HCEC 1CT (cell line): ENCODE results near the gene MRPL34.
"Not testable (repeated sequence)": the region's sequence is repeated elsewhere in the genome, so short reads cannot be mapped to it uniquely, and the experiment has no call there.

Source experiments
- DNase-seq: peaks from one replicate; pipeline ENCODE4 v3.0.0-alpha.2; 2017

Gene MRPL34

DNA sequence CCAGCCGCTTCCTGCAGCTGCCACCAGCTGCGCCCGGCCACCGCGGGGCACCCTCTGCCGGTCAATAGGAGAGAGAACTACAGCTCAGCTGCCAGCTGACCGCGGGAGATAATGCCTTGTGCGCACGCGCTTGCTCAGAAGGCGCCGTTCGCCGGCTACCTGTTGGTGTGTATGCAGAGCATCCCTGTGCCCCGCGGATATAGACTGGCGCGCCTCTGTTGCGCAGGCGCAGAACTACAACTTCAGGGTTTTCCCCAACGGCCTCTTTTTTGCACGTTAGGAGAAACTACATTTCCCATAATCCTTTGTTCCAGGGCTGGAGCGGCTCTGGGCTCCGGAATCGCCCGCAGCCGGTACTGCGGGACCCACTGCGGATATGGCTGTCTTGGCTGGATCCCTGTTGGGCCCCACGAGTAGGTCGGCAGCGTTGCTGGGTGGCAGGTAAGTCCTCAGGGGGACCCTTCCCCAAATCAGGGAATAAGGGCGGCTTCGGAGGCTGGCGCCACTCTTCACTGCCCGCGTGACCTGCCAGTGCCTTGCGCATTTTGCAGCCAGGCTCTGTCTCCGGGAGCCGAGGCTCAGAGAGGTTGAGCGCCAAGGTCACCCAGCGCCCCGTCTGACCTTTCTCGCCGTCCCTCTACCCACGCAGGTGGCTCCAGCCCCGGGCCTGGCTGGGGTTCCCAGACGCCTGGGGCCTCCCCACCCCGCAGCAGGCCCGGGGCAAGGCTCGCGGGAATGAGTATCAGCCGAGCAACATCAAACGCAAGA, at the start of gene MRPL34:
Gene MRPL34 (plus strand): TSS at position 356 of the 768 bp plus-strand sequence. CDS start 21 bp downstream, at position 377.
- DNase-seq = peak; percentile 99

DNA sequence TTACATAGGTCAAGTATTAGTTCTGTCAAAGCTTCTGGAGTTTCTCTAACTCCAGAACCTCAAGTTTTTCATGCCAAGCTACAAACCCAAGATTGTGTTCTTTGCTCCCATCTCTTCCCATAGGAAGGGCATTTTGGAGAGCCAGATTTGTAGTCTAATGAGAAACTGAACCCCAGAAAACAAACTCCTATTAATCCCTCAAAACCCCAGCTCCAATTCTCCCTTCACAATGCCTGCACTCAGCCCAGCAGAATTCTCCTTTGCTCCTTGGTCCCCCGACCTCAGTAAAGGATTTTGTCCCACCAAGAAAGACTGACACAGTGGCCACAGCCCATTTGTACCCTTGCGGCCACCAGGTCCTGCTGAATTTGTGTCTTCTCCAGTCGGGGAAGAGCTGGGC, 49.5 kb upstream of the MRPL34 start:
- DNase-seq = no peak

DNA sequence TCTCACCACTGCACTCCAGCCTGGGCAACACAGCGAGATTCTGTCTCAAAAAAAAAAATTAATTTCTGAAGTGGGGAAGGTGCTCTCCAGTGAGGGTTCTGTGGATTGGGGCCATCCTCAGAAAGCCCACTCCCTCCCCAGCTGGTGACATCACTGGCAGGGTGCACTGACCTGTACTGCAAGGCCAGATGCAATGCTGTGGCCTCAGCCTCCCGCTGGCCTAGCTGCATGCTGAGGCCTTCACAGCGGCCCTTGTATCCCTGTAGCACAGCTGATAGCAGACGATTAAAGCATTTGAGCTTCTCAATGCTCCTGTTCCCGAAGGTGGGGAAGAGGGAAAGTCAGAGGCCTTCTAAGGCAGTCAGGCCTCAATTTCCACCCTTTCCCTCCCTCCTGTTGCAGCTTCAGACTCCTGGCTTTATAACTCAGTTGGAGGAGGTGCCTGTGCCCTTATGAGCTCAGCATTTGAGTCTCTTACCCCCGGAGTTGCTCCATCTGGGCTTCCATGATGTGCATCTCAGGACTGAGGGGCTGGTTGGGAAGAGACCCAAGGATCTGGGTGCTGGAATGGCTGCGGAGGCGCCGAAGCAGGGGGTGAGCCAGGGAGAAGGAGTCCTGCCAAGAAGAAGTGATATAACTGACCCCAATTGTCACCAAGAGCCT, 46.4 kb upstream of the MRPL34 start:
- no peak for DNase-seq

DNA sequence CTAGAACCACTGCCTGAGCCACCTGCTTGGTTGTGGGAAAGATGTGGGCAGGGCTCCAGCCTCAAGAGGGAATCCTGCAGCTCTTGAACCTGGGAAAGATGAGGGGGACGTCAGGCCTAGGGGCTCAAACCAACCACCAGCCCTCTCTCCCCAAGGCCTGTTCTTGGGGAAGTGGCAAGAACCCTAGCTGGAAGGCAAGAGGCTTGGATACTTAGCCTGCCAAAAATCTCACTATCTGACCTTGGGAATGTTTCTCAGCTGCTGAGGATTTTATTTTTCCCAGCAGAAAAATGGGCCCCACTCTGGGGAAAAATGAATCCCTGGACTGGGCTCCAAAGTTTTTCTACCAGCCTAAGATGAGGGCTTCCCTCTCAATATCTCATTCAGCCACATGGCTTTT, 45.7 kb upstream of the MRPL34 start:
- DNase-seq = no peak

DNA sequence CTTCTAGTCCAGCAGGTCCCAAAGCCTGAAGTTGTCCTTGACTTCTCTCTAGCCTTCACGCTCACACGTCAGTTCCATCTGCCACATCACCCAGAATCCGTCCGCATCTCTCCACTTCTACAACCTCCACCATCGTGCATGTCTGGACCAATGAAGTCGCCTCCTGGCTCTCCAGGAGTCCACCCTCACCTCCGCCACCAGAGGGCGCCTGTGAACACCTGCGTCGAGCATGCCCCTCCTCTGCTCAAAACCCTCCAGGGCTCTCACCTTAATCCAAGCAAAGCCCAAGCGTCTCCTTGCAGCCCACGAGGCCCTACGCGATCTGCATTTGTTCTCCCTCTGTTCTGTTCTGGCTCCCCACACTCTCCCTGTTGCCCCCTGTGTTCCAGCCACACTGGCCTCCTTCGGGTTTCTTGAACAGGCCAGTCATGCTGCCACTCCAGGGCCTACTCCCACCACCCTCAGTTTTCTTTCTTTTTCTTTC, 44.8 kb upstream of the MRPL34 start:
- DNase-seq = peak; percentile 66

DNA sequence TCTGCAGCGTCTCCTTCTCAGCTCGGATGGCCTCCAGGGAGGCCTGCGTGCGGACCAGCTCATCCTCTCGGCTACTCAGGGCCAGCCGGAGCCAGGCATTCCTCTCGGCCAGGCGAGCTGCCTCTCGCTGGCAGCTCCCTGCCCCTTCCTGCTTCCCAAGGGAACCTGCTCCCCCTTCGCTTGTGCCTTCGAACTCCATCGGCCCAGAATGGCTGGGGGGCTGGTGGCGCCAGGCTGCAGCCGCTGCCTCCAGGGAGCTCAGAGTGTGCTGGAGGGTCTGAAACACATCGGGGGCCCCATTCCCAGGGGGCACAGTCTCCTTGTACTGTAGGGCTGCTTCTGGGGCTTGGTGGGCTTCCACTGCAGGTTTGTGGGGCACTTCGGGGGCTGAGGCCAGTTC, 43.1 kb upstream of the MRPL34 start:
- DNase-seq = no peak

DNA sequence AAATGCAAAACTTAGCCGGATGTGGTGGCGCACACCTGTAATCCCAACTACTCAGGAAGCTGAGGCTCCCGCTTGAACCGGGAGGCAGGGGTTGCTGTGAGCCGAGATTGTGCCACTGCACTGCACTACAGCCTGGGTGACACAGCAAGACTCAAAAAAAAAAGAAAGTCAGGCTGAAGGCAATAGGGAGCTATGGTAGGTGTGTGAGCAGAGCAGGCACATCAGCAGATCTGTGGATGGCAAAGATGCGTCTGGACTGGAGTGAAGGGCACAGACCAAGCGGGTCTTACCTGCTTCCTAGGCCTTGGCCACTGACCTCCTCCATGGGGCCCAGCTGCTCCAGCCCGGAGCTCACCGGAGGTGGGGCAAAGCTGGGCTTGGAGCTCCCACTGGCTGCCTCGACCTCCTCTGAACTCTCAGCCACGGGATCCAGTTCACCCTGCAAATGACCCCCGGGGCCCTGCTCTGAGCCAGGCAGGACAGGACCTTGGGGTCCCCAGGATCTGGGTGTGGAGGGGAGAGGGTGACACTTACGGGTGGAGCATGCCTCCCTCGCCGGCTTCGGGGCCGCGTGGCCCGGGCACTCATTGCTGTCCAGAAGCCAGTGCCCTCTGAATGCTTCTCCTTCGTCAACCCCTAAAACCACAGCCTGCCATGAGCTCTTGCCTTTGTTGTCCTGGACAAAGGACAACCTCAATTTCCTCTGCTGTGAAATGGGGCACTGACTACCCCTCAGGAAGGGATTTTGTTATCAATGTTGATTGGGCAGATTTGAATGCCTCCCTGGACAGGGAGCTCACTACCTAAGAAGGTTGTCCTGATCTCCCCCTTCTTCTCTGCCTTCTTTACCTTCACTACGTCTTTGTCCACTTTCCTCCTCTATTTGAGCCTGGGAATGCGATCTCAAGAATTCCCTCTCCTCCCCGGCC, 41.7 kb upstream of the MRPL34 start:
- no peak for DNase-seq

DNA sequence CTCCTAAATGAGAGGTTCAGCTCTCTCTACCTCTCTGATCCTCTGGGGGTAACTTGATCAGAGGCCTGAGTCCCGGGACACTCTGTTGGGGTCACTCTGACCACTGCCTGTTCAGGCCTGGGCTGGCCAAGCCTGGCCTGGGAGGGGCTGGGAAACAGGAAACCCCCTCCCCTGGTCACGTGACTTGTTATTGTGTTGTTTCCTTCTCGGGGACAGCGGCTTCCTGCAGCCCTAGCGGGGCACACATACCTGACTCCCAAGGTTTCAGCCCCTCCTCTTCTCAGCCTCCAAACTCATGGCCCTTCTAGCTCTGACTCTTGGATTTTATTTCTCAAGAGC, 41.1 kb upstream of the MRPL34 start, which contains the start of gene USHBP1:
Gene USHBP1 (minus strand): TSS at position 105 of the 339 bp plus-strand sequence. CDS start 446 bp downstream, outside the sequence.
- no peak for DNase-seq

DNA sequence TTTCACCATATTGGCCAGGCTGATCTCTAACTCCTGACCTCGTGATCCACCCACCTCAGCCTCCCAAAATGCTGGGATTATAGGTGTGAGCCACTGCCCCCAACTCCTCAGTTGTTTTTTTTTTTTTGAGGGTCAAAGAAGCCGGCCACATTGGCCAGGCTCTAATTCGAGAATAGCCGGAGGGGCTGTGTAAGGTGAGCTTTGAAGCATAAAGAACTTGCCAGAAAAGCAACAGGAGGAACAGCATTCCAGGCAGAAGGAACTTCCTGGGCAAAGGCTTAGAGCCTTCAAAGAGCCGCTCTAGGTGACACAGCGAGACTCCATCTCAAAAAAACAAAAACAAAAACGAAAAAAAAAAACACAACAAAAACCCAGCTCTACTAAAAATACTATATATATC, 39.6 kb upstream of the MRPL34 start:
- DNase-seq = no peak

DNA sequence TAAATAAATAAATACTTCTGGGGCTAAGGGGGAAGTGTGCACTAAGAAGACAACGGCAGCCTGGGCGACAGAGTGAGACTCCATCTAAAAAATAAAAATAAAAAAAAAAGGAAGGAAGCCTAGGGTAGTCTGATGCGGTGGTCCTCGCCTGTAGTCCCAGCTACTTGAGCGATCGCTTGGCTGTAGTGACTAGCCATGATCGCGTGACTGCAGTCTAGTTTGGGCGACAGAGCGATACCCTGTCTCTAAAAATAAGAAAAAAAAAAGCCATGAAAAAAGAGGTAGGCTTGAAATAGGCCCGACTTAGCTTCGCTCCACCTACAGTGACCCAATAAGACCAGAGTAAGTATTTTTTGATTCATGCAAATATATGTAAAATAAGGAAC, 39.1 kb upstream of the MRPL34 start:
- no peak for DNase-seq

DNA sequence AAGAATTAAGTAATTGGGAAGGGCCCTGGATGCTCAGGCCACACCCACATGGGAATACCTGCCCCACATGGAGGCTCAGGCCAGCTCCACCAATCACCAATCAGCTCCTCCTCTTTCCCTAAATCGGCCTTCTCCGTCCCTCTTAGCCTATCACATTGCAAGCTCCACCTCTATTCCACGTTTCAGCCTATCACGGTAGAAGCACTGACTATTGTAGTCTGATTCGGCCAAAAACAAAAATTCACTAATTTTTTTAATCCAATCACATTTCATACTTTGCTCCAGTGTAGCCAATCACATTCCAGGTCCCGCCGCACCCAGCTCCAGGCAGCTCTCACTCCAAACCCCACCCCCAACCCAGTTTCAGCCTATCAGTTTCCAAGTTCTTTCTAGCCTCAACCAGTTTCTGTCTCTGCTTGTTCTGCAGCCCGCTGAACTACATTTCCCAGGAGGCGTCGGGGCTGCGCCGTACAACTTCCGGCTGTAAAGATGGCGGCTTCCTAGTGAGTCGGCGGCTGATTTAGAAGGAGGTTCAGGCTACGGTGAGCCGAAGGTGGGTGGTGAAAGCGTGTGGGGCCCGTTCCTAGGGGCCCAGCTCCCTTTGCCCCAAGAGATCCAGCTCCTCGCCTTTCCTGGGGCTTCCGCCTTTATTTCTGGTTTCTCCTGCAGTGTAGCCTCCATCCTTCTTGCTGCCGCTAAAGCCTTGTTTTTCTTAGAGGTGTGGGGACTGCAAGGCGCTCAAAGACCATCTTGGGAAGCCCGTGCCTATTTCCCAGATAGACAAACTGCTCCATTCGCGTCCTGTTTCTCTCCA, 38.5 kb upstream of the MRPL34 start, which contains the start of gene BABAM1:
Gene BABAM1 (plus strand): TSS at position 469 of the 814 bp plus-strand sequence. CDS start 1,364 bp downstream, outside the sequence.
- DNase-seq = peak; percentile 99

DNA sequence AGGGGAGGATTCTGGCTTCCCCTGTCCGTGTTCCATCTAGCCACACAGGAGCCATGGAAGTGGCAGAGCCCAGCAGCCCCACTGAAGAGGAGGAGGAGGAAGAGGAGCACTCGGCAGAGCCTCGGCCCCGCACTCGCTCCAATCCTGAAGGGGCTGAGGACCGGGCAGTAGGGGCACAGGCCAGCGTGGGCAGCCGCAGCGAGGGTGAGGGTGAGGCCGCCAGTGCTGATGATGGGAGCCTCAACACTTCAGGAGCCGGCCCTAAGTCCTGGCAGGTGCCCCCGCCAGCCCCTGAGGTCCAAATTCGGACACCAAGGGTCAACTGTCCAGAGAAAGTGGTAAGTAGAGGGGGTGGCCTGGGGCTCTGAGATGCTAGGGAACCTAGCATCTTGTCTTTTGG, 36.9 kb upstream of the MRPL34 start:
- no peak for DNase-seq

DNA sequence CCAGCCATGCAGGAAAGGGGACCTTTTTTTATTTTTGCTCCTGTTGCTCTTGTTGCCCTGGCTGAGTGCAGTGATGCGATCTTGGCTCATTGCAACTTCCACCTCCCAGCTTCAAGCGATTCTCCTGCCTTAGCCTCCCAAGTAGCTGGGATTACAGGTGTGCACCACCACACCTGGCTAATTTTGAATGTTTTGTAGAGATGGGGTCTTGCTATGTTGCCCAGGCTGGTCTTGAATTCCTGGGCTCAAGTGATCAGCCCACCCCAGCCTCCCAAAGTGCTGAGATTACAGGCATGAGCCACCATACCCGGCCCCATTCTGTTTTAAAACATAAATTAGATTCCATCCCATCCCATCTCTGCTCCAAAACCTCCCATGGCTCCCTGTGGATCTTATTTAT, 30.8 kb upstream of the MRPL34 start:
- not testable (repeated sequence) for DNase-seq

DNA sequence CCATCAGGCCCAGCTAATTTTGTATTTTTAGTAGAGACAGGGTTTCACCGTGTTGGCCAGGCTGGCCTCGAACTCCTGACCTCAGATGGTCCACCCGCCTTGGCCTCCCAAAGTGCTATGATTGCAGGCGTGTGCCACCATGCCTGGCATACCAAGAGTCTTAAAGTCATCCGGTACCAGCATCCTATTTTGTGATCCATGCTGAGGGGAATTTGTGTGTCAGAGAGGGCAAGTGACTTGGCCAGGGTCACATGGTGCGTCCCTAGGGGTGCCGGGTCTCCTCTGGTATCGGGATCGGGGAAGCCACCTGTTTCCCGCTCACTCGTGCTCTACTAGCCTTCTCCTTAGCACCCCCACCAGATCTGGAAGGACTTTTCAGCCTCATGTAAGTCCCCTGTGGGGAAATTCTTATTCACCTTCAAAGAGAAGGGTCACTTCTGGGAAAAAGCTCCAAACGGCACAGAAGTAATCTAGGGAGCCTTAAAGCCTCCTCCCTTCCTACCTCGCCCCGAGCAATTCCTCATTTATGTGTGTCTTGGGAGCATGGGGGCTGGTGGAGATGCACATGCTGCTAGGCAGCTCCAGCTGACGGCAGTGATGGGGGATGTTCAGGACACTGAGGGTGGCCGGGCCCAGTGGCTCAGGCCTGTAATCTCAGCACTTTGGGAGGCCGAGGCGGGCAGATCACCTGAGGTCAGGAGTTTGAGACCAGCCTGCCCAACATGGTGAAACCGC, 30.1 kb upstream of the MRPL34 start:
- no peak for DNase-seq

DNA sequence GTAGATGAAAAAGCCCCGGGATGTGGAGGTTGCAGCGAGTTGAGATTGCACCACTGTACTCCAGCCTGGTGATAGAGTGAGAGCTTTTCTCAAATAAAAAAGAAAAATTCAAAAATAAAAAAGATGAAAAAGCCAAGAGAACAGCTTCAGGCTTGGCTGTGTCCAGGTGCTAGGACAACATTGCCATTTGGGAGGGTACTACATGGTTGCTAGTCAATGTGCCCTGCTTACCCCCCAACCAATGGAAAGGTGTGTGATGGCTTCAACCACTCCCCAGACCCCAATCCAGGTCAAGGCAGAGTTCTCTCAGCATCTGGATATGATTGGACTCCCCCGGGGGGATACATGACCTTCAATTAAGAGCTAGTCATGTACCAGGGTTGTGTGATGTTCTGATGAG, 26.2 kb upstream of the MRPL34 start:
- DNase-seq = no peak

DNA sequence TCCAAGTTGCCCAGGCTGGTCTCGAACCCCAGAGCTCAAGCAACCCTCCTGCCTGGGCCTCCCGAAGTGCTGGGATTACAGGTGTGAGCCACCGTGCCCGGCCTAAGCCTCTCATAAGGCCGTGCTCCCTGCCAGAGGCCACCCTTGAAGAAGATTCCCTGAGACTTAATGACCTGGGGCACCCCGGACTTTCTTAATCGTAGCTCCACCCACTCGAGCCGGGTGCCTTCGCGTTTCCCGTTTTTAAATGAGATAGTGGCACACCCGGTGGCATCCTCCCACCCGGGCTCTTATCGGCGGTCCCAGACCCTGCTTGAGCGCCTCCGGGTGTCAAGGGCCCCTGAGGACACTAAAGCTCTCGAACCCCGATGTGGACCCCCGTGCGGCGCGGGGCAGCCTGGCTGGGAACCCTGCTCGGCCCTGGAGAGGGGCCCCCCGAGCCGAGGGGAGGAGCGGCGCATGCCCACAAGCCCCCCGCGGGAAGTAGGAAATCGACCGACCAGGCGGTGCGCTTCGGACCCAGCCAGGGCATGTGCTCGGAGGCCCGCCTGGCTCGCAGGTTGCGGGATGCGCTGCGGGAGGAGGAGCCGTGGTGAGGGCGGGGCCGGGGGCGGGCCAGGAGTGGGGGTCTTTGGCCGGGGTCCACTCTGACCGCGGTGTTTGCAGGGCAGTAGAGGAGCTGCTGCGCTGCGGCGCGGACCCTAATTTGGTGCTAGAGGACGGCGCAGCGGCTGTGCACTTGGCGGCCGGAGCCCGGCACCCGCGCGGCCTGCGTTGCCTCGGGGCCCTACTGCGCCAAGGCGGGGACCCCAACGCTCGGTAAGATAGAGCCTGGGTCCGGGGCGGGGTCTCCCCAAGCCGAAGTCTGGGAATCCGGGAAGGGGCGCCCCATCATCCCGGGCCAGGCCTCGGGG, 24.0 kb upstream of the MRPL34 start, which contains the start of gene ANKLE1:
Gene ANKLE1 (plus strand): TSS at position 511 of the 914 bp plus-strand sequence. CDS start 20 bp downstream, at position 531.
- no peak for DNase-seq

DNA sequence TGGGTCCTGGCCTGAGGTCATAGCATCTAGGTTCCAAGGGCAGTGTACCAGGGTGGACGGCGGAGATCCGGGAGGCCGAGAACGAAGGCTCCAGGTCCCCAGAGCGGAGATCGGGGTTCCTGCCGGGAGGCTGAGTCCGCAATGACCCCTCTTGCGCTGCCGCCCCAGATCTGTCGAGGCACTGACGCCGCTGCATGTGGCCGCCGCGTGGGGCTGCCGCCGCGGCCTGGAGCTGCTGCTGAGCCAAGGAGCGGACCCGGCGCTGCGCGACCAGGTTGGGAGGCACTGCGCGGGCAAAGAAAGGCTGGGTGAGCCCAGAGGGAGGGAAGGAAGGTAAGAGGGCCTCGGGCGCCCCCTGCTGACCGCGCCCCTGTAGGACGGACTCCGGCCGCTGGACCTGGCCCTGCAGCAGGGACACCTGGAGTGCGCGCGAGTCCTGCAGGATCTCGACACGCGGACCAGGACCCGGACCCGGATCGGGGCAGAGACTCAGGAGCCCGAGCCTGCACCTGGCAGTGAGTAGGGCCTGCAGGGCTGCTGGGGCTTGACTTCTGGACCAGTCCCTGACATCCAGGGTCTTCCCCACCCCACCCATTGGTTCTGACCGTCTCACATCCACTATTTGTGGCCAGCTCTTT, 23.1 kb upstream of the MRPL34 start:
- DNase-seq = peak; percentile 74

DNA sequence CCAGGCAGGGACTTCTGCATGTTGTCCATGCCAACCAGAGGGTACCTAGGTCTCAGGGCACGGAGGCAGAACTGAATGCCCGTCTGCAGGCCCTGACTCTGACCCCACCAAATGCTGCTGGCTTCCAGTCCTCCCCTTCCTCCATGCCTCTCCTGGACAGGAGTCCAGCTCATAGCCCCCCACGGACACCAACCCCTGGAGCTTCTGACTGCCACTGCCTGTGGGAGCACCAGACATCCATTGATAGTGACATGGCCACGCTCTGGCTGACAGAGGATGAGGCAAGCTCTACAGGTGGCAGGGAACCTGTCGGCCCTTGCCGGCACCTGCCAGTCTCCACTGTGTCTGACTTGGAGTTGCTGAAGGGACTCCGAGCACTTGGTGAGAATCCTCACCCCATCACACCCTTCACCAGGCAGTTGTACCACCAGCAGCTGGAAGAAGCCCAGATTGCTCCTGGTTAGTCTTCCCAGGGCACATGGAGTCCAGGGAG, 22.1 kb upstream of the MRPL34 start:
- DNase-seq = no peak

DNA sequence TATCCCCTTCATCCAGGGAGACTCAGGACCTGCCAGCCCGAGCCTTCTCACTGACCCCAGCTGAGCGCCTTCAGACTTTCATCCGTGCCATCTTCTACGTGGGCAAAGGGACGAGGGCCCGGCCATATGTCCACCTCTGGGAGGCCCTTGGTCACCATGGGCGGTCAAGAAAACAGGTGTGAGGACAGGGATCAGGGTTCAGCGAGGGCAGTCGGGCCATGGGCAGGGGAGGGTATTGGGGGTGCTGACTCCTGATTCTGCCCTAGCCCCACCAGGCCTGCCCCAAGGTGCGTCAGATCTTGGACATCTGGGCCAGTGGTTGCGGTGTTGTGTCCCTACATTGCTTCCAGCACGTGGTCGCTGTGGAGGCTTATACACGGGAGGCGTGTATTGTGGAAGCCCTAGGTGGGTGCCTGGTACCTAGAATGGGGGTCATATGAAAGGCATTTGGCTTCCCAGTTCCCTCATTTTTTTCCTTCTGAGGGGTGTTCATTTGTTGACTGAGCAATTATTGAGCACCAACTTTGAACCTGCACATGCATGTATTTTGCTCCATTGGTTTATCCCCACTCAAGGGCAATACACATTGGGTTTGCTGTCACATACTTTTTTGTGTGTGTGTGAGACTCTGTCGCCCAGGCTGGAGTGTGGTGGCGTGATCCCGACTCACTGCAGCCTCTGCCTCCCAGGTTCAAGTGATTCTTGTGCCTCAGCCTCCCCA, 20.1 kb upstream of the MRPL34 start:
- DNase-seq = no peak
